Measurements from ENCODE around the gene SAFB. TPM values are rescaled to one million over a fixed set of nuclear protein-coding genes. Genes with fewer than 3 reads are reported as not detected.

SAFB gene
- total RNA-seq, 4 donors from 2014 or later: 40.5 to 80.1 (median 59.2) TPM

- H3K27ac ChIP-seq: no peak overlapping the region
- H3K27me3 ChIP-seq: no peaks in the 10 kb centered on the region
- DNase-seq: no peak
- no peak overlapping the region for H3K4me3 ChIP-seq
- 70% methylated on average over 5 of the region's 22 CpGs; no CpG with 5 or more reads in 1 of the 2 donors for WGBS, 2 donors
- peaks cover 60 to 97% (median 74%) of the 10 kb centered on the region in 3 donors for H3K36me3 ChIP-seq
- peaks cover 14 to 40% (median 18%) of the 10 kb centered on the region in 3 donors for H3K4me1 ChIP-seq
- H3K9me3 ChIP-seq: no peaks in the 10 kb centered on the region
- no peak for TF ChIP-seq CTCF (IDR thresholded peaks at IDR 0.05)
- TF ChIP-seq POLR2A (IDR thresholded peaks at IDR 0.05): no peak
- intact Hi-C loops (cut with DNase I): no loop called here
Observed at GRCh38 chr19:5590151-5590864, 32.6 kb upstream of the SAFB start.

- no peaks in the 10 kb centered on the region for H3K9me3 ChIP-seq
- WGBS, 2 donors: 98 to 100% methylated on average over 1 to 7 of the region's 9 CpGs
- no peaks in the 10 kb centered on the region for H3K27me3 ChIP-seq
- intact Hi-C loops (cut with DNase I): no loop called here
- peaks cover 9 to 35% (median 13%) of the 10 kb centered on the region in 3 donors for H3K4me1 ChIP-seq
- no peak for DNase-seq
- H3K4me3 ChIP-seq: no peak overlapping the region
- TF ChIP-seq POLR2A (IDR thresholded peaks at IDR 0.05): no peak
- no peak for TF ChIP-seq CTCF (IDR thresholded peaks at IDR 0.05)
- H3K27ac ChIP-seq: no peak overlapping the region
- peaks cover 65 to 100% (median 79%) of the 10 kb centered on the region in 3 donors for H3K36me3 ChIP-seq
Observed at GRCh38 chr19:5590865-5591154, 32.1 kb upstream of the SAFB start.

GRCh38 chr19:5591476-5591875, 31.4 kb upstream of the SAFB start:
- Histone ChIP-seq H3K4me3 (no peak overlapping the region), H3K9me3 (no peaks in the 10 kb centered on the region), H3K4me1 (peaks cover 2 to 28% (median 7%) of the 10 kb centered on the region in 3 donors), H3K27ac (no peak overlapping the region), H3K27me3 (no peaks in the 10 kb centered on the region), H3K36me3 (peaks cover 70 to 100% (median 84%) of the 10 kb centered on the region in 3 donors)
- WGBS, 2 donors: 88 to 93% methylated on average over 10 to 13 of the region's 17 CpGs
- no peak for DNase-seq
- TF ChIP-seq POLR2A (IDR thresholded peaks at IDR 0.05) (no peak), CTCF (IDR thresholded peaks at IDR 0.05) (no peak)
- intact Hi-C loops (cut with DNase I): no loop called here

- Histone ChIP-seq H3K36me3 (peaks cover 82 to 100% (median 84%) of the 10 kb centered on the region in 3 donors), H3K9me3 (no peaks in the 10 kb centered on the region)
- 84 to 87% methylated on average over 23 to 24 of the region's 24 CpGs for whole genome bisulfite sequencing, 2 donors
Observed at GRCh38 chr19:5592531-5593342, 30.1 kb upstream of the SAFB start.

More at GRCh38 chr19:5592531-5593342, 30.1 kb upstream of the SAFB start:
- no peak for DNase-seq
- no peak for TF ChIP-seq CTCF (IDR thresholded peaks at IDR 0.05)
- TF ChIP-seq POLR2A (IDR thresholded peaks at IDR 0.05): no peak
- Histone ChIP-seq H3K27me3 (no peaks in the 10 kb centered on the region), H3K27ac (no peak overlapping the region), H3K4me1 (peaks cover 0 to 15% (median 4%) of the 10 kb centered on the region in 3 donors), H3K4me3 (no peak overlapping the region)
- intact Hi-C loops (cut with DNase I): no loop called here

Measured in esophagus squamous epithelium (tissue), 5 donors.